Activated T-cell treated with anti-CD3 and anti-CD28 coated beads, Interleukin-2, amount 50 U/mL, for 72 hours (primary cell): ENCODE data around the gene CCDC106. TPM values are rescaled to one million over a fixed set of nuclear protein-coding genes. Genes with fewer than 3 reads are reported as not detected.

ENCODE experiments used
- total RNA-seq, 2 donors: library from RNA; stranded (reverse); gene quantifications; one replicate each; pipeline ENCODE4 v1.2.3, GENCODE V29; 2022

CCDC106 gene
- total RNA-seq, 2 donors from 2014 or later = 13.8 to 21.7 TPM

Other genes with a start within 250 kb of the CCDC106 start
- 100 to 1,000 TPM; 192 to 223 TPM for gene UBE2S, start 240.4 kb upstream of the CCDC106 start, total RNA-seq
- under 1 TPM in 1 of 2 donors, not detected in 1; 0.17 TPM for gene SHISA7, start 204.9 kb upstream of the CCDC106 start, total RNA-seq
- gene ISOC2, start 186.6 kb upstream of the CCDC106 start, total RNA-seq = 10 to 100 TPM; 19.5 to 20.3 TPM
- gene C19orf85, start 183.5 kb upstream of the CCDC106 start, total RNA-seq = not detected
- gene ZNF628, start 171.6 kb upstream of the CCDC106 start, total RNA-seq = 1 to 10 TPM; 7.9 to 9.0 TPM
- 10 to 100 TPM; 19.2 to 20.5 TPM for gene NAT14, start 163.0 kb upstream of the CCDC106 start, total RNA-seq
- 1 to 10 TPM; 1.2 to 1.7 TPM for gene SSC5D, start 159.8 kb upstream of the CCDC106 start, total RNA-seq
- gene SBK2, start 111.1 kb upstream of the CCDC106 start, total RNA-seq = not detected
- not detected for gene SBK3, start 102.7 kb upstream of the CCDC106 start, total RNA-seq
- 1 to 10 TPM; 9.3 to 9.4 TPM for gene ZNF579, start 67.4 kb upstream of the CCDC106 start, total RNA-seq
- 10 to 100 TPM; 16.2 to 17.3 TPM for gene FIZ1, start 48.7 kb upstream of the CCDC106 start, total RNA-seq
- gene ZNF524, start 47.9 kb upstream of the CCDC106 start, total RNA-seq = 10 to 100 TPM; 26.2 to 32.3 TPM
- 10 to 100 TPM; 12.9 to 13.2 TPM for gene ZNF865, start 42.6 kb upstream of the CCDC106 start, total RNA-seq
- 1 to 10 TPM; 4.3 to 6.9 TPM for gene ZNF784, start 23.6 kb upstream of the CCDC106 start, total RNA-seq
- gene ZNF580, start 7.2 kb upstream of the CCDC106 start, total RNA-seq = 10 to 100 TPM; 46.1 to 47.8 TPM
- 10 to 100 TPM; 43.1 to 50.7 TPM for gene ZNF581, start 4.6 kb upstream of the CCDC106 start, total RNA-seq
- gene U2AF2, start 6.8 kb downstream of the CCDC106 start, total RNA-seq = 100 to 1,000 TPM; 128 to 137 TPM
- 10 to 100 TPM; 33.8 to 40.5 TPM for gene EPN1, start 27.0 kb downstream of the CCDC106 start, total RNA-seq
- not detected for gene NLRP9, start 90.2 kb downstream of the CCDC106 start, total RNA-seq
- gene RFPL4A, start 110.9 kb downstream of the CCDC106 start, total RNA-seq = not detected
- gene RFPL4AL1, start 120.9 kb downstream of the CCDC106 start, total RNA-seq = not detected
- gene NLRP11, start 183.8 kb downstream of the CCDC106 start, total RNA-seq = not detected
- gene NLRP4, start 188.3 kb downstream of the CCDC106 start, total RNA-seq = not detected